Fibroblast of peridontal ligament (primary cell): ENCODE measurements around the gene LRRC15.
A peak's percentile ranks its signal among the peaks of the same experiment; 100 is the strongest.

Experiments used
- DNase-seq: peaks from one replicate; pipeline ENCODE4 v3.0.0-alpha.2; 2010; ENCODE audit errors: extremely low read depth

The LRRC15 gene

GRCh38 chr3:194336601-194337355 lies 32.8 kb downstream of the LRRC15 start:
- DNase-seq, result no peak

GRCh38 chr3:194333981-194334320 lies 35.6 kb downstream of the LRRC15 start:
- peak; percentile 85 for DNase-seq

- peak; percentile 25 for DNase-seq
These were observed 36.1 kb downstream of the LRRC15 start for GRCh38 chr3:194333212-194333980.

GRCh38 chr3:194332858-194333211 lies 36.7 kb downstream of the LRRC15 start:
- no peak for DNase-seq

- DNase-seq, result peak; percentile 74
These were observed 39.0 kb downstream of the LRRC15 start for GRCh38 chr3:194330579-194330978.

- no peak for DNase-seq
These were observed 39.4 kb downstream of the LRRC15 start for GRCh38 chr3:194330160-194330559.

GRCh38 chr3:194329583-194329965 lies 40.0 kb downstream of the LRRC15 start:
- DNase-seq, result no peak

- DNase-seq, result no peak
These were observed 40.5 kb downstream of the LRRC15 start for GRCh38 chr3:194328942-194329582.

GRCh38 chr3:194328053-194328657 lies 41.4 kb downstream of the LRRC15 start:
- DNase-seq, result peak; percentile 21

- DNase-seq, result peak; percentile 21
These were observed 42.1 kb downstream of the LRRC15 start for GRCh38 chr3:194327218-194328052.

GRCh38 chr3:194326968-194327217 lies 42.6 kb downstream of the LRRC15 start:
- DNase-seq, result no peak

GRCh38 chr3:194326192-194326967 lies 43.2 kb downstream of the LRRC15 start:
- DNase-seq, result peak; percentile 25

- no peak for DNase-seq
These were observed 44.0 kb downstream of the LRRC15 start for GRCh38 chr3:194325424-194326153.

- no peak for DNase-seq
These were observed 44.7 kb downstream of the LRRC15 start for GRCh38 chr3:194324823-194325327.

- DNase-seq, result no peak
These were observed 45.5 kb downstream of the LRRC15 start for GRCh38 chr3:194323785-194324735.

GRCh38 chr3:194322678-194323211 lies 46.8 kb downstream of the LRRC15 start:
- peak; percentile 24 for DNase-seq

- no peak for DNase-seq
These were observed 47.6 kb downstream of the LRRC15 start for GRCh38 chr3:194321693-194322640.
